Choroid plexus epithelial cell (primary cell): Measurements from ENCODE around the gene CHCHD6.
A peak's percentile ranks its signal among the peaks of the same experiment; 100 is the strongest.

ENCODE experiments used
- DNase-seq: peaks from one replicate; pipeline ENCODE4 v3.0.0-alpha.2; 2010; ENCODE audit warnings: low read depth
- H3K4me3 ChIP-seq: 2 replicates; pipeline ENCODE4 v1.5.1; 2011; ENCODE audit warnings: low read depth, mild to moderate bottlenecking, control low read depth, low read length, moderate library complexity
- TF ChIP-seq, protein P1 (sequence below): conservative IDR thresholded peaks from 2 replicates; pipeline ENCODE4 v1.5.1; 2011; ENCODE audit warnings: low read depth, mild to moderate bottlenecking, control low read depth, inconsistent platforms, low read length, moderate library complexity

The CHCHD6 gene

GRCh38 chr3:126956866-126957650, 253.0 kb downstream of the CHCHD6 start:
- no peak for DNase-seq
- TF ChIP-seq, protein P1, sequence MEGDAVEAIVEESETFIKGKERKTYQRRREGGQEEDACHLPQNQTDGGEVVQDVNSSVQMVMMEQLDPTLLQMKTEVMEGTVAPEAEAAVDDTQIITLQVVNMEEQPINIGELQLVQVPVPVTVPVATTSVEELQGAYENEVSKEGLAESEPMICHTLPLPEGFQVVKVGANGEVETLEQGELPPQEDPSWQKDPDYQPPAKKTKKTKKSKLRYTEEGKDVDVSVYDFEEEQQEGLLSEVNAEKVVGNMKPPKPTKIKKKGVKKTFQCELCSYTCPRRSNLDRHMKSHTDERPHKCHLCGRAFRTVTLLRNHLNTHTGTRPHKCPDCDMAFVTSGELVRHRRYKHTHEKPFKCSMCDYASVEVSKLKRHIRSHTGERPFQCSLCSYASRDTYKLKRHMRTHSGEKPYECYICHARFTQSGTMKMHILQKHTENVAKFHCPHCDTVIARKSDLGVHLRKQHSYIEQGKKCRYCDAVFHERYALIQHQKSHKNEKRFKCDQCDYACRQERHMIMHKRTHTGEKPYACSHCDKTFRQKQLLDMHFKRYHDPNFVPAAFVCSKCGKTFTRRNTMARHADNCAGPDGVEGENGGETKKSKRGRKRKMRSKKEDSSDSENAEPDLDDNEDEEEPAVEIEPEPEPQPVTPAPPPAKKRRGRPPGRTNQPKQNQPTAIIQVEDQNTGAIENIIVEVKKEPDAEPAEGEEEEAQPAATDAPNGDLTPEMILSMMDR = no peak
- H3K4me3 ChIP-seq = no peak overlapping the region

DNA sequence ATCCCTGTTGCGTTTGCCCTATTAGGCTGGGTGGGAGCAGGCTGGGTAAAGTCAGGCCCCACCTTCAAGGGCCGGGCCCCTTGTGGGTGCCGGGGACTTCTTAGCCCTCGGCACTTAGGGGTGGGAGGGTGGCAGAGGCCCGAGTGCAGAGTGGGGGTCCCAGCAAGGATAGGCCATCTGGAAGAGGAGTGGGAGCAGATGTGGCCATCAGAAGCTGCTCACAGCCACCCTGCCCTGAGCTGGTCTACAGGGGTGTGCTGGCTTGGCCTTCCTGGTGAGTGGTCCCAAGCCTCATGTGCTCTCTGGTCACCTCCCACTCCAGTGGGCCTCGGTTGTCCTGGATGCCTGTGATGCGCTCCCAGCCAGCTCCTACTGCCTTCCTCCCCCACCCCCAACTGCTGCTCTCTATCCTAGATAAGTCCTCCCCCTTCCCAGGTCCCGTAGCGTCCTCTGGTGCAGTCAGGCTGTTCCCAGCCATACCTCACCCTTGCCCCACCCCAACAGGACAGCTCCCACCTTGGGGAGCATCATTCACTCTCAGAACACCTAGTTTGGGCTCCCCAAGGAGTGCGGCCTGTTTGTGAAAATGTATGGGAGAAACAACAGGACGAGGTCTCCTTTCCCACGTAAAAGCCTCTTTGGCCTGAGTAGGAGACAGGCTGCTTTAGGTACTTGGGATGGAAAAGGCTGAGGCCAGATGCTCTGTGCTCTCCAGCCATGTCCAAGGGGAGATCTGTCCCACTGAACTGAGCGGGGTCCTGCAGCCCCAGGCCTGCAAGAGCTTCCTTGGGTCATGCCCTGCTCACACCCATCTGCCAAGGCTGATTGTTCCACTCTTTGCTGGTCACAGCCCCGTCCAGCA, 254.0 kb downstream of the CHCHD6 start:
- no peak for DNase-seq
- no peak overlapping the region for H3K4me3 ChIP-seq
- TF ChIP-seq, protein P1 = no peak

- TF ChIP-seq, protein P1 = no peak
- DNase-seq = no peak
- no peak overlapping the region for H3K4me3 ChIP-seq
Observed at GRCh38 chr3:126958638-126959085, 254.6 kb downstream of the CHCHD6 start.

DNA sequence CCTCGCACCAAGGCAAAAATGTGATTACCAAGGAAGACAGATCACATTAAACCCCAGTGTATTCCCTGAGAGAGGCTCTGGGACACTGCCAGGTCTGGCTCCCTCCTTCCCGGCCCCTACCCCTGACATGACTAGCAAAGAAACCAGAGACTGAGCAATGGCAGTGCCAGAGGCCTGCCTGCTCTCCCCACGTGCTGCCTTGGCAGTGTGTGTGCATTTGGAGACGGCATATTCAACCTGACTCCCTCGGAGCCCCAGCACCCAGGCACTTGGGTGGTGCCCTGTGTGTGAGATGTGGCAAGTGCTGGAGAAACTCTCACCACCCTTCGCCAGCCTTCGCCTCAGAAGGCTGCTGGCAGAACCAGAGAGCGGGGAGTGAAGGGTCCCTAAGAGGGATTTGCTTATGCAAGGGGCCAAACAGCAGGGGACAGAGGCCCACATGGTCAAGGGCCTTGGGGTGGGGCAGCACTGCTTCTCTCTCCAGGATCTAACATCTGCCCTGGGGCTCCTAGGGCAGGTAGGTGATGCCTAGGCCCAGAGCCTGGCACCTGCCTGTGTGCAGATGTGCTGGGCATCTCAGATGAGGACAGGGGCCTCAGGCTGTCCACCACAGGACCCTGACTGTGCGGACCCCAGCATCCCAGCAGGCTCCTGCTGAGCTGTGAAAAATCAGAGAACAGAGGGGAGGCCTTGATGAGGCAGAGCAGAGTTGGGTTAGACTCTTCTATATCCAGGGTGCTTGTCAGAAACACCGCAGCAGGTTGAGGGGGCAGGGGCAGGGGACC, 255.3 kb downstream of the CHCHD6 start:
- no peak overlapping the region for H3K4me3 ChIP-seq
- DNase-seq = no peak
- TF ChIP-seq, protein P1 = no peak

- no peak overlapping the region for H3K4me3 ChIP-seq
- TF ChIP-seq, protein P1 = peak; percentile 67
- DNase-seq = peak; percentile 68
Observed at GRCh38 chr3:126959921-126960603, 256.0 kb downstream of the CHCHD6 start.

- DNase-seq = no peak
- H3K4me3 ChIP-seq = no peak overlapping the region
- TF ChIP-seq, protein P1 = no peak
Observed at GRCh38 chr3:126960604-126960995, 256.6 kb downstream of the CHCHD6 start.
